GM23338 (cell line): ENCODE data around the gene LOXHD1. TPM values are rescaled to one million over a fixed set of nuclear protein-coding genes. Genes with fewer than 3 reads are reported as not detected.

Experiments used
- ATAC-seq: fragments of 200-7000 bp; cut with Tn5 transposase; 3 replicates; pipeline ENCODE4 v1.9.1; 2020
- DNase-seq: peaks from one replicate; pipeline ENCODE4 v3.0.0-alpha.2; 2015; ENCODE audit warnings: low spot score
- H2AFZ ChIP-seq: fragments of 200-600 bp; sonication (generic); 2 replicates; pipeline ENCODE4 v1.8.0; 2016; ENCODE audit warnings: antibody characterized with exemption, mild to moderate bottlenecking, moderate library complexity
- H3F3A ChIP-seq: fragments of 200-600 bp; sonication (generic); replicated peaks from 2 replicates; pipeline ENCODE4 v1.8.0; 2017; ENCODE audit warnings: antibody characterized with exemption, mixed run types, low read depth
- H3K27ac ChIP-seq: fragments of 200-600 bp; sonication (generic); 2 replicates; pipeline ENCODE4 v1.6.1; 2016; ENCODE audit warnings: low read depth
- H3K27me3 ChIP-seq: fragments of 200-600 bp; sonication (generic); 2 replicates; pipeline ENCODE4 v1.8.0; 2016; ENCODE audit warnings: mild to moderate bottlenecking, mixed run types, moderate library complexity; ENCODE audit not compliant: insufficient read depth
- H3K36me3 ChIP-seq: fragments of 200-600 bp; sonication (generic); 2 replicates; pipeline ENCODE4 v1.8.0; 2016; ENCODE audit warnings: mild to moderate bottlenecking; ENCODE audit not compliant: insufficient read depth
- H3K4me1 ChIP-seq: fragments of 200-600 bp; sonication (generic); 2 replicates; pipeline ENCODE4 v1.8.0; 2016; ENCODE audit warnings: mild to moderate bottlenecking, moderate library complexity; ENCODE audit not compliant: insufficient read depth
- H3K4me2 ChIP-seq: fragments of 200-600 bp; sonication (generic); 2 replicates; pipeline ENCODE4 v1.7.1; 2017; ENCODE audit warnings: mixed run types
- H3K4me3 ChIP-seq: fragments of 200-600 bp; sonication (generic); 2 replicates; pipeline ENCODE4 v1.6.1; 2016; ENCODE audit warnings: mixed run types
- H3K79me2 ChIP-seq: fragments of 200-600 bp; sonication (generic); replicated peaks from 2 replicates; pipeline ENCODE4 v1.8.0; 2017; ENCODE audit warnings: mild to moderate bottlenecking; ENCODE audit not compliant: insufficient read depth
- H3K9me2 ChIP-seq: fragments of 200-600 bp; sonication (generic); 2 replicates; pipeline ENCODE4 v1.8.0; 2017; ENCODE audit not compliant: insufficient read depth
- H4K20me1 ChIP-seq: fragments of 200-600 bp; sonication (generic); replicated peaks from 2 replicates; pipeline ENCODE4 v1.8.0; 2017; ENCODE audit warnings: mild to moderate bottlenecking; ENCODE audit not compliant: insufficient read depth
- H3K27ac Mint-ChIP-seq: 2 replicates; pipeline ENCODE4 v1.8.0; 2020; ENCODE audit warnings: inconsistent platforms, mild to moderate bottlenecking, moderate library complexity, mixed read lengths
- H3K27me3 Mint-ChIP-seq: 3 replicates; pipeline ENCODE4 v1.8.0; 2022; ENCODE audit warnings: low read depth, mild to moderate bottlenecking, moderate library complexity, mixed read lengths, inconsistent platforms; ENCODE audit not compliant: insufficient read depth, poor library complexity
- H3K36me3 Mint-ChIP-seq: 3 replicates; pipeline ENCODE4 v1.8.0; 2021; ENCODE audit warnings: low read depth, mild to moderate bottlenecking, inconsistent platforms, moderate library complexity, mixed read lengths
- H3K4me1 Mint-ChIP-seq: 3 replicates; pipeline ENCODE4 v1.8.0; 2020; ENCODE audit warnings: mild to moderate bottlenecking, inconsistent platforms, mixed read lengths
- H3K4me3 Mint-ChIP-seq: 3 replicates; pipeline ENCODE4 v1.8.0; 2021; ENCODE audit warnings: moderate library complexity, mild to moderate bottlenecking, inconsistent platforms, mixed read lengths
- H3K9me3 Mint-ChIP-seq: 3 replicates; pipeline ENCODE4 v1.8.0; 2020; ENCODE audit warnings: moderate library complexity, mild to moderate bottlenecking, inconsistent platforms, mixed read lengths
- CREB1 ChIP-seq: fragments of 250-450 bp; sonication (Bioruptor Pico); IDR thresholded peaks from 2 replicates; pipeline ENCODE4 v1.5.0; 2020; ENCODE audit warnings: low read depth, mild to moderate bottlenecking, moderate library complexity
- EZH2 ChIP-seq: fragments of 200-600 bp; sonication (generic); IDR thresholded peaks from one replicate; pipeline ENCODE4 v1.8.0; 2017; ENCODE audit warnings: antibody characterized with exemption, mild to moderate bottlenecking, low read depth; ENCODE audit not compliant: unreplicated experiment
- JUNB ChIP-seq: IDR thresholded peaks from one replicate; pipeline ENCODE4 v1.6.1; 2016; ENCODE audit warnings: antibody characterized with exemption; ENCODE audit not compliant: unreplicated experiment
- NANOG ChIP-seq: IDR thresholded peaks from 2 replicates; pipeline ENCODE4 v1.6.1; 2016; ENCODE audit warnings: antibody characterized with exemption, borderline replicate concordance
- POLR2AphosphoS5 ChIP-seq: IDR thresholded peaks from 2 replicates; pipeline ENCODE4 v1.6.1; 2016; ENCODE audit warnings: antibody characterized with exemption, low read depth
- REST ChIP-seq: IDR thresholded peaks from one replicate; pipeline ENCODE4 v1.6.1; 2018; ENCODE audit warnings: antibody characterized with exemption; ENCODE audit not compliant: unreplicated experiment
- ZNF114 ChIP-seq: fragments of 250-450 bp; sonication (Bioruptor Pico); IDR thresholded peaks from 2 replicates; pipeline ENCODE4 v1.5.0; 2020; ENCODE audit warnings: mild to moderate bottlenecking, moderate library complexity
- ZNF331 ChIP-seq: fragments of 250-450 bp; sonication (Bioruptor Pico); IDR thresholded peaks from 2 replicates; pipeline ENCODE4 v1.5.0; 2020; ENCODE audit warnings: low read depth, mild to moderate bottlenecking, moderate library complexity
- ZNF462 ChIP-seq: fragments of 250-450 bp; sonication (Bioruptor Pico); IDR thresholded peaks from 2 replicates; pipeline ENCODE4 v1.5.0; 2020; ENCODE audit warnings: mild to moderate bottlenecking, moderate library complexity
- polyA plus RNA-seq: library from polyadenylated mRNA; unstranded; fragments of >200 nt; fragmentation: Nextera tagmentation; extraction: Ambion mirVana; gene quantifications from 2 replicates; pipeline ENCODE4 v1.2.1, GENCODE V29; 2016
- total RNA-seq: library from RNA; depleted of rRNA; stranded (reverse); fragments of >200 nt; shearing (Covaris generic); gene quantifications from 2 replicates; pipeline ENCODE4 v1.2.3, GENCODE V29; 2014

Gene LOXHD1
- total and polyA plus RNA-seq, 2 experiments from 2014 or later, result 0.17 TPM; not detected in 1

GRCh38 chr18:46566111-46566510 lies 90.9 kb downstream of the LOXHD1 start:
- no peak overlapping the region for H3K27ac ChIP-seq
- H3K4me3 ChIP-seq, result no peak overlapping the region
- H3K27me3 ChIP-seq, result no peaks in the 10 kb centered on the region
- Mint-ChIP-seq H3K27me3 (peaks cover 6% of the 10 kb centered on the region), H3K4me1 (peaks cover 20% of the 10 kb centered on the region), H3K27ac (no peak overlapping the region), H3K36me3 (no peaks in the 10 kb centered on the region), H3K4me3 (no peak overlapping the region), H3K9me3 (no peaks in the 10 kb centered on the region)
- H3K4me1 ChIP-seq, result peaks cover 14% of the 10 kb centered on the region
- DNase-seq (no peak), ATAC-seq (no peak)
- H2AFZ ChIP-seq, result no peak overlapping the region
- no peak for TF ChIP-seq EZH2
- no peak for TF ChIP-seq ZNF462 (CRISPR knock-in tag)
- TF ChIP-seq REST, result no peak
- TF ChIP-seq POLR2AphosphoS5, result no peak
- no peak for TF ChIP-seq NANOG
- no peak for TF ChIP-seq JUNB
- no peak for TF ChIP-seq CREB1 (CRISPR knock-in tag)
- no peak for TF ChIP-seq ZNF331
- TF ChIP-seq ZNF114 (CRISPR knock-in tag), result no peak
- H3K9me2 ChIP-seq, result no peaks in the 10 kb centered on the region
- no peaks in the 10 kb centered on the region for H4K20me1 ChIP-seq
- no peak overlapping the region for H3K4me2 ChIP-seq
- H3K36me3 ChIP-seq, result no peaks in the 10 kb centered on the region
- H3F3A ChIP-seq, result no peaks in the 10 kb centered on the region
- no peaks in the 10 kb centered on the region for H3K79me2 ChIP-seq
